GM21825 (cell line): ENCODE data around the gene PRL.

ENCODE experiments used
- ATAC-seq: cut with Tn5 transposase; IDR thresholded peaks from one replicate; pipeline ENCODE4 v1.9.1; 2021; ENCODE audit warnings: mild to moderate bottlenecking, moderate library complexity; ENCODE audit not compliant: unreplicated experiment

Gene PRL

GRCh38 chr6:22296067-22296466 is 769 bp downstream of the PRL start:
- ATAC-seq = no peak

- ATAC-seq = no peak
These were observed 1.7 kb downstream of the PRL start for GRCh38 chr6:22295145-22295544.

GRCh38 chr6:22294301-22294700 is 2.5 kb downstream of the PRL start:
- ATAC-seq = no peak

GRCh38 chr6:22290045-22290444 is 6.8 kb downstream of the PRL start:
- no peak for ATAC-seq

GRCh38 chr6:22288721-22289120 is 8.1 kb downstream of the PRL start:
- no peak for ATAC-seq

- ATAC-seq = no peak
These were observed 12.2 kb downstream of the PRL start for GRCh38 chr6:22284666-22285065.

- no peak for ATAC-seq
These were observed 15.3 kb downstream of the PRL start for GRCh38 chr6:22281341-22282085.

- ATAC-seq = no peak
These were observed 17.4 kb downstream of the PRL start for GRCh38 chr6:22279427-22279826.

- peak; percentile 74 for ATAC-seq
These were observed 25.8 kb downstream of the PRL start for GRCh38 chr6:22271081-22271480.

GRCh38 chr6:22263748-22264147 is 33.1 kb downstream of the PRL start:
- no peak for ATAC-seq

- ATAC-seq = no peak
These were observed 42.0 kb downstream of the PRL start for GRCh38 chr6:22254886-22255285.

GRCh38 chr6:22253955-22254655 is 42.7 kb downstream of the PRL start:
- ATAC-seq = no peak

- ATAC-seq = no peak
These were observed 45.5 kb downstream of the PRL start for GRCh38 chr6:22251348-22251747.

GRCh38 chr6:22250486-22250885 is 46.4 kb downstream of the PRL start:
- no peak for ATAC-seq

GRCh38 chr6:22249711-22250350 is 47.0 kb downstream of the PRL start:
- no peak for ATAC-seq

GRCh38 chr6:22248513-22249308 is 48.1 kb downstream of the PRL start:
- ATAC-seq = no peak

GRCh38 chr6:22247916-22248482 is 48.8 kb downstream of the PRL start:
- ATAC-seq = no peak

- ATAC-seq = no peak
These were observed 56.8 kb downstream of the PRL start for GRCh38 chr6:22240025-22240424.

- no peak for ATAC-seq
These were observed 57.4 kb downstream of the PRL start for GRCh38 chr6:22239261-22239921.

- ATAC-seq = no peak
These were observed 58.0 kb downstream of the PRL start for GRCh38 chr6:22238861-22239260.
